ENCODE data around the gene TCP1.

DNA sequence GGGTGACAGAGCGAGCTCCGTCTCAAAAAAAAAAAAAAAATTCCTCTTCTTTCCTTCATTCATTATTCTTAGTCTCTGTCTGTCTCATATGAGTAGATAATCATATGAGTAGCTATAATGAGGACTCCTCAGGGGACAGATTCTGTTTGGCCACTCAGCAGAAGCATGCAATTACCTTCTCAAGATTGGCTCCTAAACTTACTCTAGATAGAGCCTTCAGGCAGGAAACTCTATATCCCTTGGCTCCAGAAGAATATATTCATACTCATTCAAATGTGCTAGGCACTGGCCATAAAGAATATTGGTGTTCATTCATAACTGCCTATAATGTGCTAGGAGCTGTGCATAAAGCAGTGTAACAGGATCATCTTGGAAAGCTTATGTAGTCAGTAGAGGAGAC is 29.8 kb downstream of the TCP1 start:
- TF ChIP-seq POLR2AphosphoS5 (IDR thresholded peaks at IDR 0.05) (no peak), POLR2A (IDR thresholded peaks at IDR 0.05) (no peak)
- TF ChIP-seq, protein P1, sequence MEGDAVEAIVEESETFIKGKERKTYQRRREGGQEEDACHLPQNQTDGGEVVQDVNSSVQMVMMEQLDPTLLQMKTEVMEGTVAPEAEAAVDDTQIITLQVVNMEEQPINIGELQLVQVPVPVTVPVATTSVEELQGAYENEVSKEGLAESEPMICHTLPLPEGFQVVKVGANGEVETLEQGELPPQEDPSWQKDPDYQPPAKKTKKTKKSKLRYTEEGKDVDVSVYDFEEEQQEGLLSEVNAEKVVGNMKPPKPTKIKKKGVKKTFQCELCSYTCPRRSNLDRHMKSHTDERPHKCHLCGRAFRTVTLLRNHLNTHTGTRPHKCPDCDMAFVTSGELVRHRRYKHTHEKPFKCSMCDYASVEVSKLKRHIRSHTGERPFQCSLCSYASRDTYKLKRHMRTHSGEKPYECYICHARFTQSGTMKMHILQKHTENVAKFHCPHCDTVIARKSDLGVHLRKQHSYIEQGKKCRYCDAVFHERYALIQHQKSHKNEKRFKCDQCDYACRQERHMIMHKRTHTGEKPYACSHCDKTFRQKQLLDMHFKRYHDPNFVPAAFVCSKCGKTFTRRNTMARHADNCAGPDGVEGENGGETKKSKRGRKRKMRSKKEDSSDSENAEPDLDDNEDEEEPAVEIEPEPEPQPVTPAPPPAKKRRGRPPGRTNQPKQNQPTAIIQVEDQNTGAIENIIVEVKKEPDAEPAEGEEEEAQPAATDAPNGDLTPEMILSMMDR (IDR thresholded peaks at IDR 0.05 in 8 of 11, conservative IDR thresholded peaks at IDR 0.05 in 3 of 11) = no peak
